Activated CD4-positive, alpha-beta T cell treated with anti-CD3 and anti-CD28 coated beads, Interleukin-2, amount 10 ng/mL, durations not matched to agents 24 days and 14 days (primary cell): ENCODE data around the gene USP35. TPM values are rescaled to one million over a fixed set of nuclear protein-coding genes. Genes with fewer than 3 reads are reported as not detected.
"Not testable (repeated sequence)": the region's sequence is repeated elsewhere in the genome, so short reads cannot be mapped to it uniquely, and the experiment has no call there.

Experiments used
- DNase-seq: peaks from one replicate; pipeline ENCODE4 v3.0.0; 2022
- H3K27ac Mint-ChIP-seq: one replicate; pipeline ENCODE4 v1.8.0; 2022; ENCODE audit warnings: mild to moderate bottlenecking, mixed read lengths
- H3K27me3 Mint-ChIP-seq: one replicate; pipeline ENCODE4 v1.8.0; 2022; ENCODE audit warnings: mixed read lengths
- H3K36me3 Mint-ChIP-seq: one replicate; pipeline ENCODE4 v1.8.0; 2022; ENCODE audit warnings: low read depth, mild to moderate bottlenecking, mixed read lengths
- H3K4me1 Mint-ChIP-seq: one replicate; pipeline ENCODE4 v1.8.0; 2021; ENCODE audit warnings: mixed read lengths
- H3K4me3 Mint-ChIP-seq: one replicate; pipeline ENCODE4 v1.8.0; 2022; ENCODE audit warnings: mild to moderate bottlenecking, moderate library complexity, mixed read lengths
- H3K9me3 Mint-ChIP-seq: one replicate; pipeline ENCODE4 v1.8.0; 2021; ENCODE audit warnings: mixed read lengths
- intact Hi-C: fragments of 100-400 bp; cut with micrococcal nuclease; formaldehyde crosslinking; loops from one replicate; pipeline ENCODE4 v1.15.1; 2023
- total RNA-seq: library from RNA; stranded (reverse); gene quantifications from 2 replicates; pipeline ENCODE4 v1.2.3, GENCODE V29; 2022

USP35 gene
- total RNA-seq, 1 donor from 2014 or later: 13.1 TPM

DNA sequence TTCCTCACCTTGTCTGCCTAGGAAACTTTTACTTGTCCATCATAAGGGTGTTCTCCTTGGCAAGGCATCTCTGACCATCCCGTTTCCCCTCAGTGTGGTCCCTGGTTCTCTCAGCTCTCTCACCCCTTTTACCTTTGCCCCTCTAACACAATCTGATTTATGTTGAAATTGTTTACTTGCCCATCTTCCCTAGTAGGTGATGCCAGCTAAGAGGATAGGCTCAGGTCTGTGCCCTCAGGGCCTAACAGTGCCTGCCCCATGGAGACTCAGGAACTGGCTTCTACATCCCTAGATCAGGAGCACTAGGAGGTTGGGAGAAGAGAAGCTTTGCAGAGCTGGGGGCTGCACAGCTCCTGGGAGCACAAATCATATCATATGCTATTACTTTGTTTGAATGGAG lies 28.2 kb upstream of the USP35 start:
- H3K27ac Mint-ChIP-seq: no peak overlapping the region
- H3K9me3 Mint-ChIP-seq: no peaks in the 10 kb centered on the region
- H3K27me3 Mint-ChIP-seq: no peaks in the 10 kb centered on the region
- no peaks in the 10 kb centered on the region for H3K4me1 Mint-ChIP-seq
- H3K4me3 Mint-ChIP-seq: no peak overlapping the region
- intact Hi-C loops: no loop called here
- no peak for DNase-seq
- no peaks in the 10 kb centered on the region for H3K36me3 Mint-ChIP-seq

DNA sequence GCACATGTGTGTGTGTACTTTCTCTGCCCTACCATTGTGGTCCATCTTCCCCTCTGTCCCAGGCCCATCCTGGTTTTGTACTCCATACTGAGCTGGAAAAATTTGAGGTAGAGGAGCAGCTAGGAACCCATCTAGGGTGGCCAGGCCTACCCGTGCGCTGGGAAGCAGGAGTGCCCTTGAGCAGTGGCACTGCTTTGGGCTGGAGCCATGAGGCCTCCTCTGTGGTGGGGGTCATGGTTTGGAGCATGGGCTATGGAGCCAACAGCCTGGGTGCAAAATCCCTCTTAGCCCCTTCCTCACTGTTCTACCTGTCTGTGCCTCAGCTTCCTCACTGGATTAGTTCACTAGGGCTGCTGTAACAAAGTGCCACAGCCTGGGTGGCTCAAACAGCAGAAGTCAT lies 27.4 kb upstream of the USP35 start:
- Mint-ChIP-seq H3K27ac (no peak overlapping the region), H3K27me3 (no peaks in the 10 kb centered on the region), H3K36me3 (no peaks in the 10 kb centered on the region), H3K4me3 (no peak overlapping the region), H3K4me1 (no peaks in the 10 kb centered on the region), H3K9me3 (no peaks in the 10 kb centered on the region)
- intact Hi-C loops: no loop called here
- no peak for DNase-seq

DNA sequence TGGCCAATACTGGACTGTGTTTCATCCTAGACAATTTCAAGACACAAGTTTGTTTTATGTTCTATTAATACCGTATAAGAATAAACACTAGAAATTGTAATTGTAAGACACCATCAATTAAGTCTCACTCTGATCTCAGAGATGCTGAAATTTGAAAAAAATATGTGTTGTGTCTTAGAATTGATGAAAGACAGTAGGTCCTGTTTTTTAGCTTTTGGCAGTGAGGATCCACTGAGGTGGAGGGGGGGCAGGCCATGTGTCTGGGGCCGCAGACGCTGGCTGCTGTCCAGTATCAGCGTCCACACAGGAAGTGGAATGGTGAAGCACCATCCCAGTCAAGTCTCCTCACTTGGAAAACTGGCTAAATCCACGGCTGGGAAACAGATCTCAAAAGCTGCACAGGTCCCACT lies 26.8 kb upstream of the USP35 start:
- intact Hi-C loops: no loop called here
- no peak overlapping the region for H3K4me3 Mint-ChIP-seq
- DNase-seq: no peak

DNA sequence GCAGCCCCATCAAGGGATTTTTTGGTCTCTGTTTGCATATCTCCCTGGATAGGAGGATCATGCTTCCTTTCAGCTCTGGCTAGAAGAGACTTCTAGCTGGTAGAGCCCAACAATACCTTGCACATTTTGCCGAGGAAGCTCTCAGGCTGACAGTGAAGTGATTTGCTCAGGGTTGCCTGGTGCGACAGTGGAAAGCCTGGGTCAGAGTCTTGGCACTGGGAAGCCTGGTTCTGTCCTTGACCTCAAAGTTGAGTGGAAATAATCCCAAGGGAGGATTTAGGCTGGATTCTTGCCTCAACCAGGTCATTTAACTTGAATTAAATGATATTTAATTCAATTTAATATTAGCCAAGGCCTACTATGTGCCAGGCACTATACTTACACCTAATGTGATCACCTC lies 24.9 kb upstream of the USP35 start:
- Mint-ChIP-seq H3K4me1 (no peaks in the 10 kb centered on the region), H3K36me3 (no peaks in the 10 kb centered on the region), H3K27ac (no peak overlapping the region), H3K9me3 (no peaks in the 10 kb centered on the region), H3K27me3 (no peaks in the 10 kb centered on the region), H3K4me3 (no peak overlapping the region)
- DNase-seq: no peak
- intact Hi-C loops: no loop called here

More for the DNA sequence above, 26.8 kb upstream of the USP35 start:
- Mint-ChIP-seq H3K36me3 (no peaks in the 10 kb centered on the region), H3K4me1 (no peaks in the 10 kb centered on the region), H3K9me3 (no peaks in the 10 kb centered on the region), H3K27ac (no peak overlapping the region), H3K27me3 (no peaks in the 10 kb centered on the region)

DNA sequence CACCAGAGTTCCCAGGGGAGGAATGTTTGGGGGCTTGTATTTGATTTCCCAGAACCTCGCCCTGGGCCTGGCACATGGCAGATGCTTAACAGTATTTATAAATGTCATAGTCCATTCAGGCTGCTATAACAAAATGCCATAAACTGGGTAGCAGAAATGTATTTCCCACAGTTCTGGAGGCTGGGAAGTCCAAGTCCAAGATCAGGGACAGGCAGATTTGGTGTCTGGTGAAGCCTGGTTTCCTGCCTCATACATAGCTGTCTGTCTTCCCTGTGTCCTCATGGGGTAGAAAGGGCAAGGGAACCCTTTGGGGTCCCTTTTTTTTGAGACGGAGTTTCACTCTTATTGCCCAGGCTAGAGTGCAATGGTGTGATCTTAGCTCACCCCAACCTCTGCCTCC lies 24.2 kb upstream of the USP35 start:
- Mint-ChIP-seq H3K4me3 (no peak overlapping the region), H3K9me3 (no peaks in the 10 kb centered on the region)
- intact Hi-C loops: no loop called here

DNA sequence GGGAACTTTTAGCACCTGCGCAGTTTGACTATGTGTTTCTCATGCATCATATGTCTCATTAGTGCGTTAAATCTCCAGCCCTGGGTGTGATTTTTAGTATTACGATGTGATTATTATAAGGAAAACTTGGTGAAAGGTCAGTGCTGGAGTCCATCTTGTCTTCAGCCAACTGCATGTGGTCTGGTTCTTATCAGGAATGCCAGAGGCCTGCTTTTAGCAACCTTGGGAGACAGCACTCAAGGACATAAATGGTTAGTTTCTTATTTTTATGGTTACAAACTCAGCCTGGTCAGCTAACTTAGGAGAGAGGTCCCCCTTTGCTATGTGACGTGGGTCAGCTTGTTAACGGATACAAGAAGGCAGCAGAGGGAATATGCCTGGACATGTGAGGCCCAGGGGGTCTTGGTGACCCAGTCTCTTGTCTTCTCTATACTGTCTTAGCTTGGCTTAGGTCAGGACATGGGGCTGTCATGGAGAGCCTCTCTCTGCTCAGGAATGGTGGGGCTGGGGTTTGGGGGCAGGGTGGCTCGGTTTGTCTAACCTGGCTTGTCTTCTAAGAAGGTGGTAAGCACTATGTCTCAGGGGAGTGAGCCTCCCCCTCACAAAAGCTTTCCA lies 21.8 kb upstream of the USP35 start:
- Mint-ChIP-seq H3K27me3 (no peaks in the 10 kb centered on the region), H3K36me3 (no peaks in the 10 kb centered on the region), H3K4me3 (no peak overlapping the region), H3K4me1 (no peaks in the 10 kb centered on the region), H3K27ac (no peak overlapping the region), H3K9me3 (no peaks in the 10 kb centered on the region)
- intact Hi-C loops: no loop called here
- DNase-seq: no peak

More for the DNA sequence above, 24.2 kb upstream of the USP35 start:
- H3K36me3 Mint-ChIP-seq: no peaks in the 10 kb centered on the region
- no peaks in the 10 kb centered on the region for H3K27me3 Mint-ChIP-seq
- no peaks in the 10 kb centered on the region for H3K4me1 Mint-ChIP-seq
- no peak overlapping the region for H3K27ac Mint-ChIP-seq
- DNase-seq: no peak

DNA sequence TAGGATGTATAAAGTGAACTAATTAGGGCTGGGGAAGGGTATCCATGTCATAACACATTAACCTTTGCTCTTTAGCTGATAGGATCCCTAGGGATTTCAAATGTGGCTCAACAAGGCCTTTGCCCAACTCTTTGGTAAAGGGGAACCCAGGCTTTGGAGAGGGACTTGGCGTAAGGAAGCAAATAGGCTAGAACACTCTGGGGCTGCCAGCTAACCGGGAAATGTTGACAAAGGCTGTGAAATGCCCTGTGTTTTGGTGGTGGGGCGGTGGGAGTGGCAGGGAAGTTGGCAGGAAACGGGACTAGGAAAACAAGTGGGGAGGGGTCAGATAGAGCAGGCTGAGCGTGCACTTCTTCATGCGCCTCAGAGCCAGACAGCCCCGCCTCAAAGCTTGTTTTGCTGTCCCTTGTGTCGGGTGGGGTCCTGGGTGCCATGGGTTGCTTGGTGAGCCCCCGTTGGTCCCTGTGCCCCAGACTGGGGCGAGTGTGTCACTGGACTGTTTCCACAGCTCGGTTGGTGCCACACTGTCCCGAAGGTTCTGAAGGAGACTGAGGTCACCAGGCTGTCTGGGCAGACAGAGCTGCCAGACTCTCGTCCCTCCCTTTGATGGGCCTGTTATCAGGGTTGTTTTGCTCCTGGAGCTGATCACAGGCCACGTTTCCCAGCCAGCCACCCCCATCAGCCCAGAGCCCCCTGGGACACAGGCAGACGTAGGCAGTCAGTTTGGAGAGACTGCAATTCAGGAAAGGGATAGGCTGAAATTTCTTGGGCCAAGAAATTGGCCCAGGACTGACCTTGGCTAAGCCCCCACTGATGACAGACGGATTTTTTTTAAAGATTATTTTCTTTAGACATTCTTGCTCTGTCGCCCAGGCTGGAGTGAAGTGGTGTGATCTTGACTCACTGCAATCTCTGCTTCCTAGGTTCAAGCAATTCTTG lies 19.9 kb upstream of the USP35 start:
- no peak for DNase-seq
- intact Hi-C loops: no loop called here
- Mint-ChIP-seq H3K9me3 (no peaks in the 10 kb centered on the region), H3K4me3 (no peak overlapping the region), H3K27ac (no peak overlapping the region), H3K36me3 (peaks cover 10% of the 10 kb centered on the region), H3K27me3 (no peaks in the 10 kb centered on the region), H3K4me1 (no peaks in the 10 kb centered on the region)

DNA sequence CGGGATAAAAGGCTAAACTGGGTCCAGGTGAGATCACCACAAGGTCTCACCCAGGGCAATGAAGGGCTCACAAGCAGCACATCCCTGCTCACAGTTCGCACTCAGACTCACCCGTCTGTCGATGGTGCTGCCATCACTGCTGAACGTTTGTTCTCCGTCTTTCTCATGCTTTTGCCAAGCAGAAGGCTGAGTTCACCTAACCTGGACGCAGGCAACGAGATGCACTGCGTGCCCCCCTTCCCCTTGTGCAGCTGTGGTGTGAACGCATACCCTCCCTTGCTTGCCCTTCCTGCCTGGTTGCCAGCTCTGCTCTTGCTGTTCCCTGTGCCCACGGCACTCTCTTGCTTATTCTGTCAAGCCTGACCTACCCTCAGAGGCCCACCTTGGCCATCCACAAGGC lies 18.3 kb upstream of the USP35 start:
- H3K27ac Mint-ChIP-seq: no peak overlapping the region
- no peaks in the 10 kb centered on the region for H3K4me1 Mint-ChIP-seq
- H3K4me3 Mint-ChIP-seq: no peak overlapping the region
- H3K27me3 Mint-ChIP-seq: no peaks in the 10 kb centered on the region
- H3K9me3 Mint-ChIP-seq: no peaks in the 10 kb centered on the region
- intact Hi-C loops: no loop called here
- DNase-seq: no peak
- H3K36me3 Mint-ChIP-seq: peaks cover 20% of the 10 kb centered on the region

DNA sequence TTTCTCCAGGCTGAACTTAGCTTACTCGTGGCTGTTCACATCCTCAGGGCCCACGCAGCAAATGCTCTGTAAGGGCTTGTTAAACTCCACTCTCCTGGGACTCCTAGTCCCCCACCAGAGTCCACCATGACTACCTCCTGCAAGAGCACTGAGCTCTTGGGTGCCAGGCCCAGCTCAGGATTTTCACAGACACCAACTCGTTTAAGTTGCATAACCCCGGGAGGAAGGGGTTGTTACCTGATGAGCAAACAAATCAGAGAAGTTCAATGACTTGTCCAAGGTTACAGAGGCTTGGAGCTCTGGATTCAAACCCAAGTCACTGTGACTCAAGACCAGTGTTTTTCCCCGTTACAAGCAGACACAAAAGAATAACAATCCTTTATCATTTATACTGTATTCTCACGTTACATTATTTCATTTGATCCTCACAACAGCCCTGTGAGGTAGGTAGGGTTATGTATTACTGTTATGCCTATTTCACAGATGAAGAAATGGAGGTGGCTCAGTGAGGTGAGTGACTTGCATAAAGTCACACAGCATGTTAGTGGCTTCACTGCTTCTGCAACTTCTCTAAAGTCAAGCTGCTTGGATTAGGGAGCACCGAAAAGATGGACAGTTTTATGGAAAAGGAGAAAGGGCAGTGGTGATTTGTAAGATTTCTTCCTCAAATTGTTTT lies 17.7 kb upstream of the USP35 start:
- H3K27me3 Mint-ChIP-seq: no peaks in the 10 kb centered on the region
- DNase-seq: no peak
- no peak overlapping the region for H3K27ac Mint-ChIP-seq
- H3K4me3 Mint-ChIP-seq: no peak overlapping the region
- no peaks in the 10 kb centered on the region for H3K4me1 Mint-ChIP-seq
- intact Hi-C loops: no loop called here
- H3K36me3 Mint-ChIP-seq: peaks cover 20% of the 10 kb centered on the region
- H3K9me3 Mint-ChIP-seq: no peaks in the 10 kb centered on the region

DNA sequence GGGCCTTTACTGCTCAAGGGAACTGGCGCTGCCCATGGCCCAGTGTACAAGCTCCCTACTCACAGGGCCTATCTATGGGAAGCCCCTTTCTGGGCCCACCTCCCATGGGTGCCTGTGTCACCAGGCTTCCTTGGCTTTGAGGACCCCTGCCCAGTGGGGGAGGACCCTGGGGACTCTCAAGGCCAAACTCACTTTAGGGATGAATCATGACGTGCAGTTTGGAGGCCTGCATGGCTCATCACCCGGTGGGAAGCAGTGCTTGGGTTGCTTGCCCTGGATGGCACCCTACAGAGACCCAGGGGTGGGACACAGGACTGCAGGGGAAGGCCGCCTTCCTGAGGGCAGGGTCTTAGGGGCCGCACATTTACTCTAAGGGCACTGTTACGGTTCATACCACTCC lies 16.8 kb upstream of the USP35 start:
- Mint-ChIP-seq H3K9me3 (no peaks in the 10 kb centered on the region), H3K27me3 (no peaks in the 10 kb centered on the region), H3K4me3 (no peak overlapping the region), H3K4me1 (no peaks in the 10 kb centered on the region), H3K27ac (no peak overlapping the region), H3K36me3 (peaks cover 28% of the 10 kb centered on the region)
- DNase-seq: no peak
- intact Hi-C loops: no loop called here

DNA sequence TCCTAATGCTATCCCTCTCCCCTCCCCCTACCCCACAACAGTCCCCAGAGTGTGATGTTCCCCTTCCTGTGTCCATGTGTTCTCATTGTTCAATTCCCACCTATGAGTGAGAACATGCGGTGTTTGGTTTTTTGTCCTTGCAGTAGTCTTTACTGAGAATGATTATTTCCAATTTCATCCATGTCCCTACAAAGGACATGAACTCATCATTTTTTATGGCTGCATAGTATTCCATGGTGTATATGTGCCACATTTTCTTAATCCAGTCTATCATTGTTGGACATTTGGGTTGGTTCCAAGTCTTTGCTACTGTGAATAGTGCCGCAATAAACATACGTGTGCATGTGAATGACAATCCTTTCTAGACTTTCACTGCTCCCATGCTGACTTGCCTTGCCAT lies 12.9 kb upstream of the USP35 start:
- intact Hi-C loops, H3K9me3 Mint-ChIP-seq, H3K4me1 Mint-ChIP-seq, DNase-seq, H3K4me3 Mint-ChIP-seq, H3K27ac Mint-ChIP-seq, H3K27me3 Mint-ChIP-seq: not testable (repeated sequence)
- peaks cover 52% of the 10 kb centered on the region for H3K36me3 Mint-ChIP-seq

DNA sequence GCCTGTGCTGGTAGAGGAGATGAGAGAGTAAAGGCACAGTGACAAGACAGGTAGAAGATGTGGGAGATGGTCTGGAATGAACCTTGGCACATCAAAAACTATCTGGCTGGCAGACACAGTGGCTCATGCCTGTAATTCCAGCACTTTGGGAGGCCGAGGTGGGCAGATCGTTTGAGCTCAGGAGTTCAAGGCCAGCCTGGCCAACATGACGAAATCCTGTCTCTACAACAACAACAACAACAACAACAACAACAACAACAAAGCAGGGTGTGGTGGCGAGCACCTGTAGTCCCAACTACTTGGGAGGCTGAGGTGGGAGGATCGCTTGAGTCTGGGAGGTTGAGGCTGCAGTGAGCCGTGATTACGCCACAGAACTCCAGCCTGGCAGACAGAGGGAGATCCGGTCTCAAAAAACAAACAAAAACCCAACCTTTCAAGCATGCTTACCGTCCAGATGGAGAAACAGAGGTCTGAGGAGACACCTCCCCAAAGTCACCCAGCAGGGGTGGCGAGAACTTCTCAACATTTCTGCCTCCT lies 12.0 kb upstream of the USP35 start:
- Mint-ChIP-seq H3K27me3 (no peaks in the 10 kb centered on the region), H3K4me1 (no peaks in the 10 kb centered on the region), H3K27ac (peak overlapping the region; percentile 39), H3K9me3 (peaks cover 3% of the 10 kb centered on the region), H3K36me3 (peaks cover 57% of the 10 kb centered on the region), H3K4me3 (no peak overlapping the region)
- DNase-seq: no peak
- intact Hi-C loops: no loop called here

DNA sequence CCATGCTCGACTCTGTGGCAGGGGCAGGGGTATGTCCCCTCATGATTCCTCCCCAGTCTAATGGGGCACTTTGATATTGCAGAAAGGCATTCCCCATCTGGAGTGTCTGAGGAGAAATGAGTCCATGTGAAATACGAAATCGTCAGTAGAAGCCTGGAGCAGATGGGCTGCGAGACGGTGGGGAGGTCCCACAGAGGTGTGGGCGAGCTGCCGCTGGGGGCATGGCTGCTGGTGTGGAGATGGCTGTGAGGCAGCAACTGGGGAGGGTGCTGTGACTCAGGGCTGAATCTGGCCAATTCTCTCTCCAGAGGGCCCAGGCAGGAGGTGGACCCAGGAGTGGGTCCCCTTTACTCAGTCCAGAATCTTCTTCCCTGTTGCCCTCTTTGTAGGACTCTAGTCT lies 11.5 kb upstream of the USP35 start:
- no peaks in the 10 kb centered on the region for H3K27me3 Mint-ChIP-seq
- no peaks in the 10 kb centered on the region for H3K4me1 Mint-ChIP-seq
- H3K9me3 Mint-ChIP-seq: peaks cover 3% of the 10 kb centered on the region
- H3K4me3 Mint-ChIP-seq: no peak overlapping the region
- peaks cover 57% of the 10 kb centered on the region for H3K36me3 Mint-ChIP-seq
- intact Hi-C loops: no loop called here
- DNase-seq: no peak
- no peak overlapping the region for H3K27ac Mint-ChIP-seq

DNA sequence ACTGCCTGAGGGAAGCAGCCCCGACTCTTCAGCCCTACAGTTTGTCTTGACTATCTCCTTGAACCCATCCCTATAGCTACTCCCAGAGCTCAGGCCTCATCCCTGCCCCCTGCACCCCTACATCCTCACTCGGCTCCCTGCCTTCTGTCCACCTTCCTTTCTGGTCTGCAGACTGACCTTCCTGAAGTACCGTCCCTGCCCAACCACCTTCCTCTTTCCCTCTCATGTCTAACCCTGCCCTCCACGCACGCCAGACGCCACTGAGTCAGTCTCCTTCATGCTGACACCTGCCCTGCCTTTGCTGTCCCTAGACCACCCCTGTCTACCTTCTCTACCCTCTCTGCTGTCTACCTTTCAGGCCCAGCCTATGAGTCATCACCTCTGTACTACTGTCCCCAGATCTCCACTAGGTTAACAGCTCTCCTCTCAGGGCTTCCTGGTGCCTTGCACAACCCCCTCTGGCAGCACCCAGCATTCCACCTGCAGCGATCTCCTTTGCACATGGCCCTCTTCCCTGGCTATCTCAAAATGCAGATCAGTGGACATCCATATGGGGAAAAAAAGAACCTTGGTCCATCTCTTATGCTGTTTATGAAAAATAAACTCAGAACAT lies 9.2 kb upstream of the USP35 start:
- Mint-ChIP-seq H3K9me3 (peaks cover 3% of the 10 kb centered on the region), H3K4me1 (peaks cover 5% of the 10 kb centered on the region), H3K27ac (peak overlapping the region; percentile 2), H3K27me3 (no peaks in the 10 kb centered on the region), H3K4me3 (no peak overlapping the region), H3K36me3 (peaks cover 47% of the 10 kb centered on the region)
- intact Hi-C loops: no loop called here
- no peak for DNase-seq
